ENCODE measurements around the gene SLC19A1.

DNA sequence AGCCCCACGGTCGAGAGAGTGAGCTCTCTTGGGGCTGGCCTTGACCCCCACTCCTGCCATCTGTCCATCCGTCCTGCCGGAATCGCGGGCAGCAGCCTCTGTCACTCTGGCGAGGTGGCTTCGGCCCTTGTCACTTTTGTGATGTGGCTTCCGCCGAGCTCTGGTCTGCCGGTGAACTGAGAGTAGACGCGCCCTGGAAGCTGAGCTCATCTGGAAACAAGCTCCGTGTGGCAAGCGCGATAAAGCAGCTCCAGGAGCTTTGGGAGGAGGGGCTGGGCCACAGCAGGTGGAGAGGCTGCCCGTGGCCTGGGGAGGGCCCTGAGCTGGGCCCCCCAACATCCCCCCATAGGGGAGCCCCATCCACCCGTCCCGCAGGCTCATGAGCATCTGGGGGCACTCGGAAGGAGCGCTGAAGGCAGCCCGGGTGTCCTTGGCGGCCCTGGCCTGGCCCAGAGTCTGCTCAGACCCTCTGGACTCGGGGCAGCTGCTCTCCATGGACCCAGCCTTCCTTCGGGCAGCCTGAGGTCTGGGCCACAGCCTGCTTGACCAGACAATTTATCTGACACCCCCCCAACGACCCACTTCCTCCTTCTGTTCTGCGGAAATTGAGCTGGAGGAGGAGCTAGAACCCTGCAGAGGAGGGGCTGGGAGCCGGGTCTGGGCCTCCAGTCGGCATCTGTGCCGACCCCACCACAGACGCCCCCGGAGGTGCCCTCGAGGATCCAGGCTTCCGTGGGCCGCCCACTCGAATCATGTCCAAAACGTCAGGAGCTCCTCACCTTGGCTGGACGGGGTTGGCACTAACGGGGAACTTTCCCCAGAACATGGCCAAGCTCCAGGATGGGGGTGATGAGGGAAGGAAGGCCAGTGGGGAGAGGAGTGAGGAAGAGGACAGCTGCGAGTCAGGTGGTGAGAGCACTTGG, 59.1 kb downstream of the SLC19A1 start:
- TF ChIP-seq, protein P1, sequence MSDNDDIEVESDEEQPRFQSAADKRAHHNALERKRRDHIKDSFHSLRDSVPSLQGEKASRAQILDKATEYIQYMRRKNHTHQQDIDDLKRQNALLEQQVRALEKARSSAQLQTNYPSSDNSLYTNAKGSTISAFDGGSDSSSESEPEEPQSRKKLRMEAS (IDR thresholded peaks at IDR 0.05) = no peak
- TF ChIP-seq, protein P2, sequence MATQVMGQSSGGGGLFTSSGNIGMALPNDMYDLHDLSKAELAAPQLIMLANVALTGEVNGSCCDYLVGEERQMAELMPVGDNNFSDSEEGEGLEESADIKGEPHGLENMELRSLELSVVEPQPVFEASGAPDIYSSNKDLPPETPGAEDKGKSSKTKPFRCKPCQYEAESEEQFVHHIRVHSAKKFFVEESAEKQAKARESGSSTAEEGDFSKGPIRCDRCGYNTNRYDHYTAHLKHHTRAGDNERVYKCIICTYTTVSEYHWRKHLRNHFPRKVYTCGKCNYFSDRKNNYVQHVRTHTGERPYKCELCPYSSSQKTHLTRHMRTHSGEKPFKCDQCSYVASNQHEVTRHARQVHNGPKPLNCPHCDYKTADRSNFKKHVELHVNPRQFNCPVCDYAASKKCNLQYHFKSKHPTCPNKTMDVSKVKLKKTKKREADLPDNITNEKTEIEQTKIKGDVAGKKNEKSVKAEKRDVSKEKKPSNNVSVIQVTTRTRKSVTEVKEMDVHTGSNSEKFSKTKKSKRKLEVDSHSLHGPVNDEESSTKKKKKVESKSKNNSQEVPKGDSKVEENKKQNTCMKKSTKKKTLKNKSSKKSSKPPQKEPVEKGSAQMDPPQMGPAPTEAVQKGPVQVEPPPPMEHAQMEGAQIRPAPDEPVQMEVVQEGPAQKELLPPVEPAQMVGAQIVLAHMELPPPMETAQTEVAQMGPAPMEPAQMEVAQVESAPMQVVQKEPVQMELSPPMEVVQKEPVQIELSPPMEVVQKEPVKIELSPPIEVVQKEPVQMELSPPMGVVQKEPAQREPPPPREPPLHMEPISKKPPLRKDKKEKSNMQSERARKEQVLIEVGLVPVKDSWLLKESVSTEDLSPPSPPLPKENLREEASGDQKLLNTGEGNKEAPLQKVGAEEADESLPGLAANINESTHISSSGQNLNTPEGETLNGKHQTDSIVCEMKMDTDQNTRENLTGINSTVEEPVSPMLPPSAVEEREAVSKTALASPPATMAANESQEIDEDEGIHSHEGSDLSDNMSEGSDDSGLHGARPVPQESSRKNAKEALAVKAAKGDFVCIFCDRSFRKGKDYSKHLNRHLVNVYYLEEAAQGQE (IDR thresholded peaks at IDR 0.05; ENCODE audit: low read depth) = no peak
- TF ChIP-seq CEBPB (IDR thresholded peaks at IDR 0.05) (no peak), TCF12 (IDR thresholded peaks at IDR 0.05; ENCODE audit: low read depth) (no peak), TEAD4 (IDR thresholded peaks at IDR 0.05) (no peak), RAD21 (IDR thresholded peaks at IDR 0.05; ENCODE audit: low read depth) (no peak), NFIC (IDR thresholded peaks at IDR 0.05) (no peak), TAF1 (IDR thresholded peaks at IDR 0.05; ENCODE audit: low read depth) (no peak), EP300 (IDR thresholded peaks at IDR 0.05; ENCODE audit: borderline replicate concordance) (no peak), YY1 (IDR thresholded peaks at IDR 0.05; ENCODE audit: low read depth) (no peak), EGR1 (IDR thresholded peaks at IDR 0.05) (no peak)

All from Ishikawa (cell line).